Measurements from ENCODE around the gene TC2N.
"Not testable (repeated sequence)": the region's sequence is repeated elsewhere in the genome, so short reads cannot be mapped to it uniquely, and the experiment has no call there.

Gene TC2N

GRCh38 chr14:91750634-91751198 lies 116.6 kb downstream of the TC2N start:
- no peak for DNase-seq

DNA sequence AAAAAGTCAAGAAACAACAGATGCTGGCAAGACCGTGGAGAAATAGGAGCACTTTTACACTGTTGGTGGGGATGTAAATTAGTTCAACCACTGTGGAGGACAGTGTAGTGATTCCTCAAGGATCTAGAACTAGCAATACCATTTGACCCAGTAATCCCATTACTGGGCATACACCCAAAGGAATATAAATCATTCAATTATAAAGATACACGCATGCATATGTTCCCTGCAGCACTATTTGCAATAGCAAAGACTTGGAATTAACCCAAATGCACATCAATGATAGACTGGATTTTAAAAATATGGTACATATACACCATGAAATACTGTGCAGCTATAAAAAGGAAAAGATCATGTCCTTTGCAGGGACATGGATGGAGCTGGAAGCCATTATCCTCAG lies 117.5 kb downstream of the TC2N start:
- DNase-seq: no peak

GRCh38 chr14:91748049-91748448 lies 119.3 kb downstream of the TC2N start:
- DNase-seq: no peak

DNA sequence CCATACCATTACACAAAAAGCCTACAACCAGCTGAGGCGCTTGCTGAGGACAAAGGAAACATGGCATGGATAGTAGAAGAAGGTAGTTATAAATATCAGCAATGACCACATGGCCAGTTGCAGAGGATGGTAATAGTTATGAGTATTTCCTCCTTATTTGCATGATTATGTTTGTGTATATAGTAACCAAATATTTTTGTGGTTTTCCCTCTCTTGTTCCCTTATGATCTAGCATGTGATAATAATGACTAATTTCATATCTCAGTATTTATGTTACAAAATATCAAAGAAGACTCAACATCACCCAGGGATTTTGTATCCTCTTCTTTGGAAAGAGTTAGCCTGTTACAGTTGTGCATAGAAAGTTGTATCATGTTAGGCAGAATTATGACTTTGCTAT lies 122.0 kb downstream of the TC2N start:
- no peak for DNase-seq

GRCh38 chr14:91744068-91744480 lies 123.3 kb downstream of the TC2N start:
- no peak for DNase-seq

GRCh38 chr14:91743305-91743653 lies 124.1 kb downstream of the TC2N start:
- no peak for DNase-seq

DNA sequence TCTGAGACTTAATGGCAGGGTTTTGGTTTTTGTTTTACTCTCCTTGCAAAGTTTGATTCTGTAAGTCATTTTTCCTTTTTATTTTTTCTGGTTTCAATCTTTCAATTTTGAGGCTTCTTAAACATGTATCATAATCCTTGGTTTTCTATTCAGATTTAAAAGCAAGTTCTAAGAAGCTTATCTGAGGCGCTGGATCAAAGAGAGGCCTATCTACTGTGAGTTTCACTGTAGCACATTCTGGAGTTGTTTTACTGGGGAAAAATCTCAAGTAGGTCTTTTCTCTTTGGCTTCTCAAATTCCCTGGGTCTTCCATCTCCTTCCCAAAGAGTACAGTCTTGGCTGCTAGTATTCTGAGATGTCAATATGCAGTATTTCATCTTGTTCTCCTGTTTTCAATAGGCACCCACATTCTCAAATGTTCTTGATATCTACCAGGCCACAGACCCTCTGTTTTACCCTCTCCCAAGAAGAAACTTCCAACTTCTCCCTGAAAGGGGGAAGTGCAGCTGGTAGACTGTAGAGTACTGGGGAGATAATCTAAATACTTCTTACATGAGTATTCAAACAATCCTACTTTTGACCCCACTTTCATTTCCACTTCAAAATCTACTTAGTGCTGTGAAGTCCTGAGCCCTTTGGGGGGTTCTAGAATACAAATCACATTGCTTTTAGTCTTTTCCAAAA lies 124.6 kb downstream of the TC2N start:
- no peak for DNase-seq

GRCh38 chr14:91739867-91740266 lies 127.5 kb downstream of the TC2N start:
- not testable (repeated sequence) for DNase-seq

GRCh38 chr14:91737619-91738018 lies 129.7 kb downstream of the TC2N start:
- DNase-seq: no peak

DNA sequence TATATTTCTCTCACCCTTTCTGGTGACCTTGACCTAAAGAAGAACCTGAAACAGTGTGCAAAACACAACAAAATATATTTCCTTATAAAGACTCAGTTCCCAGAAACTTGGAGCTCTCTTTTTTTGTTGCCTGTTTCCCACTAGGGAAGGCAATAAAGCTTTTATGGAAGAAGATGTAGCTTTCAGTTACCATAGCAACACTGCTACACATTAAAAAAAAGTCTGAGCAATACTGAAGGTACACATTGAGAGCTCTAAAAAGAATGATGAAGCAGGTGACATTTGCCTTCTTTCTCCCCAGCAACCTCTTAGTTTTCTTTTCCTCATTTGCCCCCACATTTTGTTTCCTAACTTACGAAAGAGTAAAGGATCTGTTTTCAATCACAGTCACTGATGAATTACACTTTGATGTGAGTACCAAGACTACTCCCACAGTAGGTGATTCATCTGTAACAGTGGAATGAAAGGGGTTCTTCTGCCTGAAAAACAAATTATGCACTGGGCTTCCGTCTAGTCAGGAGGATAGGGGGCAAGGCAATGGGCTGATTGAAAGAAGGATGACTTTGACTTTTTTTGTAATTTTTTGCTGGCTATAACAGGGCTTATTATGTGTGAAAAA lies 134.4 kb downstream of the TC2N start:
- DNase-seq: no peak

GRCh38 chr14:91732439-91732838 lies 134.9 kb downstream of the TC2N start:
- DNase-seq: no peak

- no peak for DNase-seq
Measured at GRCh38 chr14:91731986-91732385, 135.3 kb downstream of the TC2N start, which contains the start of gene CATSPERB. CATSPERB (minus strand) TSS chr14:91732086; CDS start chr14:91729479, 2,607 bp downstream.

- no peak for DNase-seq
Measured at GRCh38 chr14:91731018-91731417, 136.3 kb downstream of the TC2N start.

DNA sequence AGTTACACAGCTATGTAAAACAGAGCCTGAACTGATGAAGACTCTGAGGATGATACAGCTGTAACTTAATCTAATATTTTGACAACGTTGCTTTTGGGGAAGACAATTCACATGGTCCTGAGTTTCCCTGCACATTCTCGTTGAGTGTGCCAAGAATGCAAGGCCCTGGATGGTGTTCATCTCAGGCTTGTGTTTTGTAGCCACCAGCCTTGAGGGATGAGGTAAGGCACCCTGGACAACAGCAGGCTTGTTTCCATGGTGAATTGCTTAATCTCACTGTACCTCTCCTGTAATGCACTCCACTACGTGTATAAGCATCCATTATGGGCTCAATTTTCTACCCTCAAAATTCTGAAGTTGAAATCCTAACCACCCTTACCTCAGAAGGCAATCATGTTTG lies 137.6 kb downstream of the TC2N start:
- no peak for DNase-seq

All from KG1 (cell line).